HG03103 (cell line): ENCODE results near the gene ERCC2.

Experiments used
- ATAC-seq: cut with Tn5 transposase; IDR thresholded peaks from one replicate; pipeline ENCODE4 v1.9.1; 2021; ENCODE audit warnings: low read depth; ENCODE audit not compliant: unreplicated experiment

Gene ERCC2

GRCh38 chr19:45356760-45357444, 13.5 kb downstream of the ERCC2 start:
- no peak for ATAC-seq

GRCh38 chr19:45355910-45356309, 14.5 kb downstream of the ERCC2 start:
- ATAC-seq: no peak

- ATAC-seq: no peak
Measured at GRCh38 chr19:45355402-45355801, 15.0 kb downstream of the ERCC2 start.

GRCh38 chr19:45354241-45354842, 16.0 kb downstream of the ERCC2 start:
- ATAC-seq: no peak

- ATAC-seq: no peak
Measured at GRCh38 chr19:45352914-45353796, 17.2 kb downstream of the ERCC2 start.

- no peak for ATAC-seq
Measured at GRCh38 chr19:45352471-45352870, 17.9 kb downstream of the ERCC2 start.

GRCh38 chr19:45352062-45352461, 18.3 kb downstream of the ERCC2 start:
- ATAC-seq: no peak

- no peak for ATAC-seq
Measured at GRCh38 chr19:45351401-45351952, 18.9 kb downstream of the ERCC2 start.

GRCh38 chr19:45350477-45351058, 19.8 kb downstream of the ERCC2 start:
- ATAC-seq: no peak

- no peak for ATAC-seq
Measured at GRCh38 chr19:45349430-45349941, 20.9 kb downstream of the ERCC2 start.

- ATAC-seq: no peak
Measured at GRCh38 chr19:45349126-45349415, 21.3 kb downstream of the ERCC2 start.

- ATAC-seq: no peak
Measured at GRCh38 chr19:45348367-45349125, 21.8 kb downstream of the ERCC2 start.

GRCh38 chr19:45347570-45348366, 22.6 kb downstream of the ERCC2 start:
- ATAC-seq: no peak

- no peak for ATAC-seq
Measured at GRCh38 chr19:45346449-45346848, 23.9 kb downstream of the ERCC2 start.

GRCh38 chr19:45345506-45345860, 24.9 kb downstream of the ERCC2 start:
- ATAC-seq: no peak

GRCh38 chr19:45344621-45345505, 25.5 kb downstream of the ERCC2 start:
- ATAC-seq: no peak

GRCh38 chr19:45342911-45343310, 27.5 kb downstream of the ERCC2 start:
- no peak for ATAC-seq

GRCh38 chr19:45340899-45341453, 29.4 kb downstream of the ERCC2 start:
- ATAC-seq: no peak
